Left forelimb (tissue), 1 donor: ENCODE data around the gene GHDC.
A peak's percentile ranks its signal among the peaks of the same experiment; 100 is the strongest.
"Not testable (repeated sequence)": the region's sequence is repeated elsewhere in the genome, so short reads cannot be mapped to it uniquely, and the experiment has no call there.

Experiments used
- DNase-seq: peaks from one replicate; pipeline ENCODE4 v3.0.0-alpha.2; 2018; ENCODE audit warnings: low spot score

GHDC gene

GRCh38 chr17:42193969-42194899, at the start of gene GHDC:
TSS of gene GHDC (minus strand) at chr17:42194494. CDS start at chr17:42193581, 913 bp downstream.
- DNase-seq: peak; percentile 83

- DNase-seq: no peak
These were observed 49.2 kb upstream of the GHDC start for GRCh38 chr17:42243493-42243982.

GRCh38 chr17:42241871-42242270, 47.6 kb upstream of the GHDC start:
- no peak for DNase-seq

GRCh38 chr17:42240863-42241262, 46.6 kb upstream of the GHDC start:
- not testable (repeated sequence) for DNase-seq

- no peak for DNase-seq
These were observed 45.9 kb upstream of the GHDC start for GRCh38 chr17:42240201-42240600.

GRCh38 chr17:42239576-42239975, 45.3 kb upstream of the GHDC start:
- DNase-seq: not testable (repeated sequence)

GRCh38 chr17:42236760-42237159, 42.5 kb upstream of the GHDC start:
- DNase-seq: no peak

- DNase-seq: no peak
These were observed 39.7 kb upstream of the GHDC start for GRCh38 chr17:42233994-42234393.

GRCh38 chr17:42233156-42233555, 38.9 kb upstream of the GHDC start:
- no peak for DNase-seq

GRCh38 chr17:42230225-42230624, 35.9 kb upstream of the GHDC start:
- no peak for DNase-seq

- no peak for DNase-seq
These were observed 33.8 kb upstream of the GHDC start for GRCh38 chr17:42227849-42228700.

- DNase-seq: no peak
These were observed 31.4 kb upstream of the GHDC start for GRCh38 chr17:42225646-42226045.

GRCh38 chr17:42224651-42225050, 30.4 kb upstream of the GHDC start:
- DNase-seq: no peak

GRCh38 chr17:42221886-42222745, 27.8 kb upstream of the GHDC start:
- DNase-seq: no peak

- not testable (repeated sequence) for DNase-seq
These were observed 25.0 kb upstream of the GHDC start for GRCh38 chr17:42219280-42219679.

GRCh38 chr17:42214156-42214555, 19.9 kb upstream of the GHDC start:
- no peak for DNase-seq

GRCh38 chr17:42212382-42212781, 18.1 kb upstream of the GHDC start:
- DNase-seq: no peak

- DNase-seq: not testable (repeated sequence)
These were observed 17.6 kb upstream of the GHDC start for GRCh38 chr17:42211921-42212341.

GRCh38 chr17:42210046-42210445, 15.8 kb upstream of the GHDC start:
- no peak for DNase-seq

- DNase-seq: not testable (repeated sequence)
These were observed 11.9 kb upstream of the GHDC start for GRCh38 chr17:42206153-42206612.

- DNase-seq: no peak
These were observed 9.1 kb upstream of the GHDC start for GRCh38 chr17:42203354-42203753.
